GM19035 (cell line): ENCODE measurements around the gene PLGRKT.
"Not testable (repeated sequence)": the region's sequence is repeated elsewhere in the genome, so short reads cannot be mapped to it uniquely, and the experiment has no call there.

Experiments used
- ATAC-seq: cut with Tn5 transposase; IDR thresholded peaks from one replicate; pipeline ENCODE4 v1.9.1; 2021; ENCODE audit not compliant: unreplicated experiment

The PLGRKT gene

GRCh38 chr9:5453004-5453403 is 15.3 kb upstream of the PLGRKT start:
- no peak for ATAC-seq

- ATAC-seq = no peak
These were observed 14.5 kb upstream of the PLGRKT start for GRCh38 chr9:5452286-5452609.

- ATAC-seq = peak; percentile 61
These were observed 12.8 kb upstream of the PLGRKT start, which contains the start of gene CD274 for GRCh38 chr9:5450359-5451091. CD274 (plus strand) TSS chr9:5450542; CDS start chr9:5456114, 5,572 bp downstream.

GRCh38 chr9:5449521-5450358 is 12.0 kb upstream of the PLGRKT start:
- no peak for ATAC-seq

- no peak for ATAC-seq
These were observed 11.0 kb upstream of the PLGRKT start for GRCh38 chr9:5448461-5449435.

- no peak for ATAC-seq
These were observed 10.3 kb upstream of the PLGRKT start for GRCh38 chr9:5448016-5448415.

- ATAC-seq = no peak
These were observed 9.6 kb upstream of the PLGRKT start for GRCh38 chr9:5447337-5447736.

- ATAC-seq = no peak
These were observed 8.9 kb upstream of the PLGRKT start for GRCh38 chr9:5446451-5447236.

GRCh38 chr9:5445886-5446285 is 8.2 kb upstream of the PLGRKT start:
- ATAC-seq = no peak

- not testable (repeated sequence) for ATAC-seq
These were observed 7.4 kb upstream of the PLGRKT start for GRCh38 chr9:5445096-5445495.

GRCh38 chr9:5443850-5444249 is 6.1 kb upstream of the PLGRKT start:
- ATAC-seq = no peak

- no peak for ATAC-seq
These were observed 4.8 kb upstream of the PLGRKT start for GRCh38 chr9:5442400-5443011.

GRCh38 chr9:5441043-5441442 is 3.3 kb upstream of the PLGRKT start:
- ATAC-seq = no peak

- ATAC-seq = no peak
These were observed 2.7 kb upstream of the PLGRKT start for GRCh38 chr9:5440426-5440825.

GRCh38 chr9:5438301-5439162 is 807 bp upstream of the PLGRKT start:
- ATAC-seq = peak; percentile 54

- no peak for ATAC-seq
These were observed 1.3 kb downstream of the PLGRKT start for GRCh38 chr9:5436441-5436840.

- no peak for ATAC-seq
These were observed 1.8 kb downstream of the PLGRKT start for GRCh38 chr9:5435912-5436311.

GRCh38 chr9:5433841-5434810 is 3.6 kb downstream of the PLGRKT start:
- ATAC-seq = not testable (repeated sequence)
